ENCODE data around the gene U2AF1L4.
"Not testable (repeated sequence)": the region's sequence is repeated elsewhere in the genome, so short reads cannot be mapped to it uniquely, and the experiment has no call there.

U2AF1L4 gene

GRCh38 chr19:35739275-35740107 lies 5.7 kb downstream of the U2AF1L4 start:
- DNase-seq = no peak

GRCh38 chr19:35738887-35739229 lies 6.4 kb downstream of the U2AF1L4 start:
- DNase-seq = no peak

GRCh38 chr19:35738021-35738886 lies 7.0 kb downstream of the U2AF1L4 start:
- DNase-seq = no peak

GRCh38 chr19:35736913-35737886 lies 8.0 kb downstream of the U2AF1L4 start:
- DNase-seq = no peak

- no peak for DNase-seq
Measured at GRCh38 chr19:35734889-35735288, 10.3 kb downstream of the U2AF1L4 start.

- no peak for DNase-seq
Measured at GRCh38 chr19:35734273-35734672, 10.9 kb downstream of the U2AF1L4 start.

GRCh38 chr19:35733180-35734125 lies 11.8 kb downstream of the U2AF1L4 start:
- no peak for DNase-seq

GRCh38 chr19:35732540-35733179 lies 12.6 kb downstream of the U2AF1L4 start:
- no peak for DNase-seq

- no peak for DNase-seq
Measured at GRCh38 chr19:35731779-35732405, 13.3 kb downstream of the U2AF1L4 start.

- DNase-seq = no peak
Measured at GRCh38 chr19:35731353-35731752, 13.9 kb downstream of the U2AF1L4 start.

- no peak for DNase-seq
Measured at GRCh38 chr19:35730326-35730725, 14.9 kb downstream of the U2AF1L4 start.

GRCh38 chr19:35729763-35730162 lies 15.5 kb downstream of the U2AF1L4 start:
- DNase-seq = no peak

- DNase-seq = no peak
Measured at GRCh38 chr19:35729021-35729420, 16.2 kb downstream of the U2AF1L4 start.

- no peak for DNase-seq
Measured at GRCh38 chr19:35727956-35728706, 17.1 kb downstream of the U2AF1L4 start.

GRCh38 chr19:35727053-35727955 lies 17.9 kb downstream of the U2AF1L4 start:
- no peak for DNase-seq

GRCh38 chr19:35725216-35725861 lies 19.9 kb downstream of the U2AF1L4 start:
- DNase-seq = no peak

- no peak for DNase-seq
Measured at GRCh38 chr19:35724560-35724959, 20.7 kb downstream of the U2AF1L4 start.

GRCh38 chr19:35724132-35724531 lies 21.1 kb downstream of the U2AF1L4 start:
- DNase-seq = not testable (repeated sequence)
